Activated CD4-positive, alpha-beta T cell treated with anti-CD3 and anti-CD28 coated beads, Interleukin-2, amount 50 U/mL, for 1 hour (primary cell): ENCODE measurements around the gene GLT8D1.
"Not testable (repeated sequence)": the region's sequence is repeated elsewhere in the genome, so short reads cannot be mapped to it uniquely, and the experiment has no call there.

Experiments
- DNase-seq: peaks from one replicate; pipeline ENCODE4 v3.0.0-alpha.2; 2020

The GLT8D1 gene

DNA sequence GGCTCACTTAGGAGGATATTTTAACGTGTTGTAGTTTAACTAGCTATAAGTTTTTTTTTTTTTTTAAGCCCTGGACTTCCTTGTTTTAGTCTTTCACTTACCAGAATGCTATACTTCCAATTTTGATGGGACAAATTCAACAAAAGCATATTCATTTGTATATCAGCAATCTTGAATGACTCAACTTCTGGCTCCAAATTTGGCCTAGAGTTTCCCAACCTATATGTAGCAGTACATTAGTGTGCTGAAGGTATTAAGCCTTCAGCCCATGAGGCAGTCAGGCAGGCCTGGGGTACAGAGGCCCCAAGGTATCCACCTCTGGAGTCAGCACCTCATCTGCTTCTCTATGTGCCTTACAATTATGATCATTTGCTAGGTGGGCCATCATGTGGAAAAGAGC lies 25.8 kb downstream of the GLT8D1 start:
- no peak for DNase-seq

DNA sequence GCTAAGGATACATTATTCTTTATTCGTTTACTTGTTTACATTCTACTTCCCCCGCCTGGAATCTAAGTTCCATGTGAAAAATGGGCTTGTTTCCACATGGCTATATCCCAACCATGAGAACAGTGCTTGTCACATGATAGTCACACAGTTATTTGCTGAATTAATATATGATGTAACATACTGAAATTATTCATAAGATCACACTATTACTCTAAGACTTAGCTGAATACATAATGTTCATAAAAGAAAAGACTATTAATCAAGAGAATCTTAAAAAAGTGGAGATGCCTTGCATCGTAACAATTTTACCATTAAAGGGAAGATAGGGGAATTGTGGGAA lies 26.4 kb downstream of the GLT8D1 start:
- no peak for DNase-seq

DNA sequence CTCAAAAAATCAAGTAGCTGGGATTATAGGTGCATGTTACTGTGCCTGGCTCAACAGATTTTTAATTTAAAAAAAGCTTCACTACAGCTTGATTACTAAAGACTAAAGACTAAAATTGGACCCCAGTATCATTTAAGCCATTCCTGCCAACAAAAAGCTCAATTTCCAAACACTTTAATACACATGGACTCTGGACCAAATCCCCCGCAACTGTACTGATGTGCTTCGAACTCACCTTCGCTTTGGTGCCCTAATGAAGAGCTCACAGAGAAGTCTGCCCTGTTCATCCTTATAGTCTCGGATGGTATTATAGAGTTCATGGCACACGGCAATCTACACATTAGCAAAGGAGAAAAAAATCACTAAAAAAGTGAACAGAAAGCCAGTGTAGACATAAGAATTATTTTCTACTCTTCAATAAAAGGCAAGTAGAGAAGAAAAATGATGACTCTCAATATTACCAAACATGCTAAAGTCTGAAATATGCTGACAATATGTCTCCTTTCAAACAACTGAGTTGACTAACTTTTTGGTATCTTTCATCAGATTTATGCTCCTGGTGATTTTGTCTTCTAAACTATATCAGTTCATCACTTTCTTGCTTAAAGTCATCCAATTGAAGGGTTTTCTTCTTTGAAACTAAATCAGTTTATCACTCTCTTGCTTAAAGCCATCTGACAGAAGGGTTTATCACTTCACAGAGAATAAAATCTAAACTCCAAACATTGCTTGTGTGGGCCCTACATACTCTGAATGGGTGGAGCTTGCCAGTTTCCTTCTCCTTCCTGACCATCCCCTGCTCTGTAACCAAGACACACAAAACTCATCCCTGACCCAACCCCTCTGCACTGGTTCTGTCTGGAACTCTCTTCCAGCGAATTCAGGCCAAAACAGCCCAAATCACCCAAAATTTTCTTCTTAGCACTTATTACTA lies 27.1 kb downstream of the GLT8D1 start:
- DNase-seq = no peak

DNA sequence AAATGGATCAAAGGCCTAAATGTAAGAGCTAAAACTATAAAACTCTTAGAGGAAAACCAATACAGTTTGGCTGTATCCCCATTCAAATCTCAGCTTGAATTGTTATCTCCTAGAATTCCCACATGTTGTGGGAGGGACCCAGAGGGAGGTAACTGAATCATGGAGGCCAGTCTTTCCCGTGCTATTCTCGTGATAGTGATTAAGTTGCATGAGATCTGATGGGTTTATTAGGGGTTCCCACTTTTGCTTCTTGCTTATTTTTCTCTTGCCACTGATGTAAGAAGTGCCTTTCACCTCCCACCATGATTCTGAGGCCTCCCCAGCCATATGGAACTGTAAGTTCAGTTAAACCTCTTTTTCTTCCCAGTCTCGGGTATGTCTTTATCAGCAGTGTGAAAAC lies 29.4 kb downstream of the GLT8D1 start:
- not testable (repeated sequence) for DNase-seq

DNA sequence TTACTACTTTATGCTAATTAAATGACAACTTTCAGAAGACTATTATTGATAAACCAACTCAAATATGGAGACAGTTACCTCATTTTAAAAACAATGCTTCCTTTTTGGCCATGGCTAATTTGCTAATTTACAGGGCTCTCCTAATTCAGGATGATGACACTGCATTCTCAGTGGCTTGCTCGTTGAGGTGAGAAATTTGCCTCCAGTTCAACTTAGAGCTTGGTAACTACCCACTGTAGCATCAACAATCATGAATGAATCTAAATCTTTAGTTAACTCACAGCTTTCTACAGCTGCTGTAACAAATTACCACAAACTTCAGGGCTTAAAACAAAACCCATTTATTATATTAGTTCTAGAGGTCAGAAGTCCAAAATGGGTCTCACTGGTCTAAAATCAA lies 33.9 kb downstream of the GLT8D1 start:
- no peak for DNase-seq

DNA sequence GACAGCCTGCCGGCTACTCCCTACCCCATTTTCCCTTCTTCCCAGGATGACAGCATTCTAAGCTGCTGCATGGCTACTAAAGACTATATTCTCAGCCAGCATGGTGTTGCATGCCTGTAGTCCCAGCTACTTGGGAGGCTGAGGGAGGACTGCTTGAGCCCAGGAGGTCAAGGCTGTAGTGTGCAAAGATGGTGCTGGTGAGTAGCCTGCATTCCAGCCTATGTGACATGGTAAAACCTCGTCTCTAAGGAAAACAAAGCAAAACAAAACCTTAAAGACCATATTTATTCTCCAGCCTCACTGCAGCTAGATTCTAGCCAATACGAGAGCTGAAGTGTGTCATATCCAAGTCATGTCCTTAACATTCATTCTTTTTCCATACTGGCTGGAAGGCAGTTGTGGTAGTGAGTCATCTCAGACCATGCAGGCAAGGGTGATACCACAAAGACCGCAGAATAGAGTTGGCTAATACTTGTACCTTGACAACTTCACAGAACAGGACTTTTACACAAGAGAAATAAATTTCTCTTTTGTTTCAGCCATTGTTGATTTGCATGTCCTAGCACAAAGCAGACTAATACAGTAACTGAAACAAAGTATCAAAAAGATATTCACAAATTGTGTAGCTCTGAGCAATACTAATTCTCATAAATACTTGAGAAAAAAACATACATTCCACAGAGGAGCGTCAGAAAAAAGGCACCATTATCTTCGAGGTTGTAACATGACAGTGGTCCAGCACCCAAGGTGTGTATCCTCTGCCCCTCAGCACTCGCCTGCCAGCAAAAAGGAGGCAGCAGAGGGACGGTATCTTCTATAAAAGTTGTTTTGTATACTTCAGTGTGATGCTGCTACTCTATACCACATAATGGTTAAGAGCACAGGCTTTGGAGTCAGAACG lies 34.7 kb downstream of the GLT8D1 start:
- no peak for DNase-seq

DNA sequence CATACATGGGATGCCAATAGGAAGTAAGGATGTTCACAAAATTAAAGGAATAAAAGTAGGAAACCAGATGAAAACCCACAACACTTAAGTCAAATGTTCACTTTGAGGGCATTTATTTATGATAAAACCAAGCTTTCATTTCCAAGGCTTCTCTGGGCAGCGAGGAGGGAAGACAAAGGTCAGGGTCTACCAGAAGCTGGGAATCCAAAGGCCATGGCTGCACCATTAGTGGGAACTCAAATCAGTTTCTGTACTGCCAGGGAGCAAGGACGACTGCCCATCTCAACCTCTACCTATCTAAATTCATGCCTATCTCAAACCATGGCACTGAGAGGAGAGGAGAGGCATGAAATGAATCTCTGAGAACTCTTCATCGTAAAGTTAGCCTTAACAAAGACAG lies 42.5 kb downstream of the GLT8D1 start:
- no peak for DNase-seq

DNA sequence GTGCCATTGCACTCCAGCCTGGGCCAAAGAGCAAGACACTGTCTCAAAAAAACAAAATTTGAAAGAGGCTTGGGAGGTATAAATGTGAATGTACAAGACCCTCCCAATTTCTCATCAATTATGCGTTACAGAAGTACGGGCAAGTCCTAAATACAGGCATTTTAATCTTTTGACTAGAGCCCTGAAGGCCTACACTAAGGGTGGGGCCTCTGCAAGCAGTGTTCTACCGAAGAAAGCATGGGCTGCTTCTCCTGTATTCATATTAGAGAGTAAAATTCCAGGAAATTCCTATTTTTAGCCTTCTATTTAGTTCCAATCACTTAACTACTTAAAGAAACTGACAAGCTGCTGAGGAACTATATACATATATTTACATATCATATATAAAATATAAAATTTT lies 45.5 kb downstream of the GLT8D1 start:
- no peak for DNase-seq

DNA sequence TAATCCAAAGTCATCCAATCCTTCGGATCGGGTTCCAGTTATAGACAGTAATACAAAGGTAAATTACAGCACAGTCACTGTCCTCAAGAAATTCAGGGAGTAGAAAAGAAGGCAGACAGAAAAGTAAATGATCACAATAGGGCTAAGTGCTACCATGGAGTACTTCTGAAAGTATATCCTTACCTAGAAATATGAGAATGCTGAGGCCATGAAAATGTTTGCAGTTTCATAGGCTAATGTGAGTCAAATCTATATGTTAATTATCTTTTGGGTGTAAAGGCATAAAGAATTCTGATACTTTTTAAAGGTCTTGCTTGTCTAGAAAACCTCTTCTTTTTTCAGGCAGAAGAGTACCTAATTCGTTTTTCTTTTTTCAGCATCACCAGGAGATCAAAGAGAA lies 49.7 kb downstream of the GLT8D1 start:
- no peak for DNase-seq

DNA sequence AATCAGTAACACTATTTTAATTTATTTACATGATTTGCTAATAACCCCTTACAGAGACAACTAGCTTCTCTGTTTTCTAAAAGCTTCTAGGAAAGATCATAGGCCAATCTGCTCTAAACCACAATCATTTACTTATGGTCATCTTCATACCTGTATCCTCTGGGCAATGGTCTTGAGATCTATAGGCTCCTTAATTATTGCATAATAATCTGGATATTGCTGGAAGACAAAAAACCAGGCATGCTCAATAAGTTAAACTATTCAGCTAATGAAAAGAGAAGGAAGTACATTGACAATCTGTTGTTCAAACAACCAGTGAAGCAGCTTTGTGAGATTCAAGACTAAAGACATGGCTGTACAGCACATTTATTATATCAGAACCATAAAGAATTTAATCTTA lies 54.0 kb downstream of the GLT8D1 start:
- no peak for DNase-seq

DNA sequence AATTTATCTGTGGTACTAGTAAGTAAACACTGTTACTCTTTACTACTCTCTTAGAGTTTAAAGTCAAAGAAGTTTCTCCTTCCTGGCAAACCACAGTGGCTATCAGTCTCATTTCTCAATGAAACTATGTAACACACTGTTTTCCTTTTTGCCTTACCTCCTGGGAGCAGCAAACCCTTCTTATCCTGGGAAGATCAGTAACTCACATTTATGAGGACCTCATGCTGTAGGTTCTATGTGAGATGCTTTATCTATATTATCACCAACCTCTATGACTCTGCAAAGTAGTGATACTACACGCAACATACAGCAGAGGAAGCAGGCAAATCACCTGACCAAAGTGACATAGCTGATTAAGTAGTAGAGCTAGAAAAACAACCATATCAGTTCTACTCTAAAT lies 55.2 kb downstream of the GLT8D1 start:
- no peak for DNase-seq

DNA sequence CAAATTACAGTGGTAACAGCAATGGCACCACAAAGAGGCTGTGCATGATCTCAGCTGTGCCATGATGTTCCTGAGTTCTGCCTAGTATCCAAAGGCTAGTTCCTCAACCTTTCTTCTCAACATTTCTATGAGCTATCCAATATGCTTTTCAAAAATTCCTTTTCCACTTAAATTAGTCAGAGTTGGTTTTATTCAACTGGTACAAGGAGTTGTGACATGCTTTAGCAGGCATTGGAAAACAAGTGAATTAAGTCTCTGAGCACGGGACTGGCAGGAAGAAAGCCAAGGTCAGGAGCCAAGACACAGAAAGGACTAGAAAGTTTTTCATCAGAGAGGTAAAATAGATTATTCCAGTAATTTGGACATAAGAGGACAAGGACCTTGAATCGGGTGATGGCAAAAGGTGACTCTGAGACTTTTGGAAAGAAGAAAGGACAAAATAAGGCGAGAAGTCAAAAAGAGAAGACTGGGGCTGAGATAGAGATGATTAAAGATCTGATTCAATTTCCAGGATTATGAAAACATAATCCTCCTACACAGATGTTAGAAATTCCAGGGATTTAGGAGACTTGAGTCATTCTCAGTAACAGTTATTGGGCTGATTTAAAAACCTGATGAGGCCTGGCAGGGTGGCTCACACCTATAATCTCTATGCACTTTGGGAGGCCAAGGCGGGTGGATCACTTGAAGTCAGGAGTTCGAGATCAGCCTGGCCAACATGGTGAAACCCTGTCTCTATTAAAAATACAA lies 56.0 kb downstream of the GLT8D1 start:
- no peak for DNase-seq

DNA sequence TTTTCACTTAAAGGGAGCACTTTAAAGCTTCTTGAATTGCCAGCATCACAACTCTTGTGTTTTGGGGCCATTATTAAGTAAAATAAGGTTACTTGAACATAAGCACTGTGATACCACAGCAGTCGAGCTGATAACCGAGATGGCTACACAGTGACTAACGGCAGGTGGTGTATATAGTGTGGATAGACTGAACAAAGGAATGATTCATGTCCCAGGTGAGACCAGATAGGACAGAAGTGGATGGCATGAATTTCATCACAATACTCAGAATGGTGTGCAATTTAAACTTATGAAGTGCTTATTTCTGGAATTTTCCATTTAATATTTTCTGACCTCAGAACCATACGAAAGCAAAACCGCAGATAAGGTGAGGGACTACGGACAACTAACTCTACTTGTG lies 60.0 kb downstream of the GLT8D1 start:
- DNase-seq = no peak
